GM13976 (cell line): Measurements from ENCODE around the gene KCTD13.
A peak's percentile ranks its signal among the peaks of the same experiment; 100 is the strongest.

Experiments used
- DNase-seq: peaks from one replicate; pipeline ENCODE4 v3.0.0; 2012; ENCODE audit warnings: low spot score
- in situ Hi-C: fragments of 300-500 bp; cut with MboI; formaldehyde crosslinking; loops from one replicate; pipeline ENCODE4 v1.12.0; 2022; ENCODE audit warnings: low sequenced_read_pairs, mixed read lengths, inconsistent platforms; ENCODE audit not compliant: unreplicated experiment
- TF ChIP-seq, protein P1 (sequence below): IDR thresholded peaks from 2 replicates; pipeline ENCODE4 v1.5.1; 2012; ENCODE audit warnings: borderline replicate concordance, mild to moderate bottlenecking; ENCODE audit not compliant: insufficient read depth; ENCODE audit errors: extremely low read depth, missing control alignments, control extremely low read depth

KCTD13 gene

DNA sequence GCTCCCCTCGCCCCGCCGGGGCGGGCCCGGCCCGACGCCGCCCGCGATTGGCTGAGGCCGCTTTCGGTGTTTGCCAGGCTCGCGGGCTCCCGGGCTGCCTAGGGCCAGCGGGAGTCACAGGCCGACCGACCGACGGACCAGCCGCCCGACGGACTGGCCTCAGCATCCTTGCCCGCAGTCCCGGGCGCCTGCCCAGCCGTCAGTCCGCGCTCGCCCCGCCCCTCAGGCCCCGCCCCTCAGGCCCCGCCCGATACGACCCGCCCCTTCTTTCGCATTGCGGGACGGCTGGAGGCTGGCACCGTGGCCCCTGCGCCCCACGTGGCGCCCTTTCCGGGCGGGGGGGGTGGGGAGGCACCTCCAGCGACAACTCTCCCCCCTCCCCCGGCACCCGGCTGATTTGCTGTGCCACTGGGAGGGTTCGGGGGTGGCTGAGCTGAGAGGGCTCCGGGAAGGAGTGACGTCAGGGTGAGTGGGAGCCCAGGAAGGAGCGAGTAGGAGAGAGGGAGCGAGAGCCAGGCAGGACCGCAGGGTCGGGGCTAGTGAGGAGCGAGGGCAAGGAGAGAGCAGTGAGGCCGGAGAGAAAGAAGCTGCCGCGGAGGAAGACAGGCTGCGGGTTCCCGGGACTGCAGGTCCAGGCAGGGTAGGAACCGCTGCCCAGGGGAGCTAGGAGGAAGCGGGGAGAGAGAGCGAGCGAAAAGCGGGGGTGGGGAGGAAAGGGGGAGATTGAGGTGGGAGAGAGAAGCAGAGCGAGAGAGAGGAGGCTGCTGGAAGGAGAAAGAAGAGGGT is 25.7 kb downstream of the KCTD13 start, which contains the start of gene ASPHD1:
TSS of gene ASPHD1 (plus strand) at position 387 of the 786 bp plus-strand sequence. CDS start 484 bp downstream, outside the sequence.
- in situ Hi-C loops = no loop called here
- peak; percentile 92 for DNase-seq
- TF ChIP-seq, protein P1, sequence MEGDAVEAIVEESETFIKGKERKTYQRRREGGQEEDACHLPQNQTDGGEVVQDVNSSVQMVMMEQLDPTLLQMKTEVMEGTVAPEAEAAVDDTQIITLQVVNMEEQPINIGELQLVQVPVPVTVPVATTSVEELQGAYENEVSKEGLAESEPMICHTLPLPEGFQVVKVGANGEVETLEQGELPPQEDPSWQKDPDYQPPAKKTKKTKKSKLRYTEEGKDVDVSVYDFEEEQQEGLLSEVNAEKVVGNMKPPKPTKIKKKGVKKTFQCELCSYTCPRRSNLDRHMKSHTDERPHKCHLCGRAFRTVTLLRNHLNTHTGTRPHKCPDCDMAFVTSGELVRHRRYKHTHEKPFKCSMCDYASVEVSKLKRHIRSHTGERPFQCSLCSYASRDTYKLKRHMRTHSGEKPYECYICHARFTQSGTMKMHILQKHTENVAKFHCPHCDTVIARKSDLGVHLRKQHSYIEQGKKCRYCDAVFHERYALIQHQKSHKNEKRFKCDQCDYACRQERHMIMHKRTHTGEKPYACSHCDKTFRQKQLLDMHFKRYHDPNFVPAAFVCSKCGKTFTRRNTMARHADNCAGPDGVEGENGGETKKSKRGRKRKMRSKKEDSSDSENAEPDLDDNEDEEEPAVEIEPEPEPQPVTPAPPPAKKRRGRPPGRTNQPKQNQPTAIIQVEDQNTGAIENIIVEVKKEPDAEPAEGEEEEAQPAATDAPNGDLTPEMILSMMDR = no peak

DNA sequence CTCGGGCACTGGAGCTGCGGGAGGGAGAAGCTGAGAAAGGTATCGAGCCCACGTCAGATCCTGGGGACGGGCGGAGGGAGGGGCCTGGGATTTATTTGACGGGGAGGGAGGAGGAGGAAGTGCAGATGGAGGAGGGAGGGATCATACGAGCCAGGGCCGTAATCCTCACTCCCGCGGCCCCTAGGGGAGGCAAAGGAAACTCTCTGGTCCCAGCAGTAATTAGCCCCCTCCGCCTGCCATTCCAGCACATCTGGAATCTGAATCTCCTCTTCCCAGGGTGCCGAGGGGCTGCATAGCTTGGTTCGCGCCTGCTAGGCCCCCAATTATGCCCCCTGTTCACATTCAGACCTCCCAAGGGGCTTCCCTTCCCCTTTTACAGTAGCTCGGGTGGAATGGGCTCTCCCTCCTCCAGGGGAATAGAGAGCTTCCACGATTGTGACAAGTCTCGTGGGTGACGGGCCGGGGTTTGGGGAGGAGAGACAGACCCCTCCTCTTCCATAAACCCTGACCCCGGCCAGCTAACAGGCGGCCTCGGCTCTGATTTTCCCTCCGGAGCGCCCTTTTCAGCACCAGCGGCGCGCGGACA is 26.4 kb downstream of the KCTD13 start, which contains the start of gene SEZ6L2:
TSS of gene SEZ6L2 (minus strand) at position 35 of the 586 bp plus-strand sequence. CDS start 531 bp downstream, outside the sequence.
- in situ Hi-C loops = no loop called here
- TF ChIP-seq, protein P1 = no peak
- no peak for DNase-seq

DNA sequence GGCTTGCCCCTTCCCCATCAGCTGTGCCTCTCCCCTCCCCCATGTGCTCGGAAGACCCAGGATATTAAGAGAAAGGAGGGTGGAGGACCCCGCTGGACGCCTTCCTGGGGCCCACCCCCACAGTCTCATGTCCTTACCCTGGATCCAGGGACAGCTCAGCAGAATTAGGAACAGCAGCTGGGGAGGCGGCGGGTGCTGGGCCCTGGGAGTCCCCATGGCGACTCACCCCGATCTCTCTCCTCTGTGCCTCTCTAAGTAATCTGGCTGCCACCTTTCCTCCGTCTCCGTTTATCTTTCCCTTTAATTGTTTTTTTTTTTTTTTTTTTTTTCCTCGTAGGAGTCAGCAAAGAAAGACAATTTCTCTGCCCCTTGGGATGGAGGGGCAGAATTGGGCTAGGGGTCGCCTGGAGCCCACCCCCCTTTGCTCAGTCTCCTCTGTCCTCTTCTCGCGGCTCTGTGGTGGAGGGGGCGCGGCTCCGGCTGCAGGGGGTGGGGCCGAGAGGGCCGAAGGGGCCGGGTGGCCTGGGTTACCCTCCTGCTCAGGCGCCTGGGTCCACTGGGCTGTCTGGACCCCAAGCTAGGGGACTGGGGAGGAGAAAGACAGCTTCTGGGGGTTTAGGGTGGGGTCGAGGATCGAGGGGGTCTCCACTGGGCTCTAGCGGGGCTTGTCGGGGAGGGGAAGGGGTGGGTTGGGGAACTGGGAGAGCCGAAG is 27.1 kb downstream of the KCTD13 start:
- no peak for DNase-seq
- in situ Hi-C loops = no loop called here
- TF ChIP-seq, protein P1 = no peak

DNA sequence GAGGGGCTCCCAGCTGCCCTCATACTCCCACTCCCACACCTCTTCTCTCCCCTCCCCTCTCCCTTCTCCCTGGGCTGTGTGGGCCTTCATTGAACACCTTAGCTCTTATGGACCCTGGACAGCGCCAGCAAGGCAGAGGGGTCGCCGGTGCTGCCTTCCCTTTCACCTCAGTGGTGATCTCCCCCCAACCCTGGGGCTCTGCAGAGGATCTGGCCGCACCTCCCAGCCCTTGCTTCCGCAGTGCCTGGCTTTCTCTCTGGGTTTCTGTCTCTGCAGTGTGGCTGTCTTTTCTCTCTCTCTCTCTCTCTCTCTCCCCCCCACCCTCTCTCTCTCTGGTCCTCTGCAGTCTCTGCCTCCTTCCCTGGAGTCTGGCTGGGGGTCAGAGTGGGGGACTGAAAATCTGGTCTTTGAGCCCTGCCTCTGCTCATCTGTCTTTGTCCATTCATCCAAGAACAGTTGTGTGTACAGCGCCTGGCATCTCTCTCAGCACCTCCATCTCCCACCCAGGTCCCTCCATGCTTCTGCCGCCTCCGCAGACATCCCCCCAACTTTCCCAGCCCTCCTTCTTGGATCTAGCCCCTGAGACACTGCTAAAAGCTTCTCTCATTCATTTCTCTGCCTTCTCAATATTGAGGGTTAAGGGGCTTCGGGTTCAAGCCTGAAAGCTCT is 27.8 kb downstream of the KCTD13 start:
- TF ChIP-seq, protein P1 = no peak
- in situ Hi-C loops = no loop called here
- no peak for DNase-seq

DNA sequence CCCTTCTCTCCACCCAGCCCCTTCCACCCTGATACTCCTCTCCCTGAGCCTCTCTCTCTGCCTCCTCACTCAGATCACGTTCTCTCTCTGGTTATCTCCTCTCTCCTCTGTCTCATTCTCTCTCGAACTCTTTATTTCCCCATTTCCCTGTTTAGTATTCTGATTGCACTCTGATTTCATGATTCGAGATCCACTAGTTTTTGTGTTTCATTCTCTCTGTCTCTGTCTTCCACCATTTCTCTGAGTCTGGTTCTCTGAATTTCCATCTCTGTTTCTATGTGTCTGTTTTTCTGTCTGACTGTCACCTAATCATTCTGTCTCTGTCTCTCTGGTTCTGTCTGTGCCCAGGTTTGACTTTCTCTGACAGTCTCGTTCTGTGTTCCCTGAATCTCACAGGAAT is 28.7 kb downstream of the KCTD13 start:
- in situ Hi-C loops = no loop called here
- DNase-seq = no peak
- TF ChIP-seq, protein P1 = no peak

DNA sequence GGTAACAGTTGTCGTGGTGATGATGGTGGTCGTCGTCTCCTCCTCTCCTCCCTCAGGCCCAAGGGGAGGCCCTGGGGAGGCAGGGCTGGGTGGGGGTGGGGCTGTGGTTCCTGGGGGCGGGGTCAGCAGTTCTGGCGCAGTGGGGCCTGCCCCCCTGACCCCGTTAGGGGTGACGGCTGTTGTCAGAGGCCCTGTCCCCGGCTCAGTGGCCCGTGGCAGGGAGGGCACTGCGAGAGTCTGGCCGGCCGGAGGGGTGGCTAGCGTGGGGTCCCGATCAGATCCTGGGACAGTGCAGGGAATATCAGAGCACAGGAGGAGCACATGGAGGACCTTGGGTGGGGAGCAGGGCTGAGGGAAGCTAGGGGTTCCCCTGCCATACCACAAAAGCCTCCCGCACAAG is 29.2 kb downstream of the KCTD13 start:
- TF ChIP-seq, protein P1 = no peak
- no peak for DNase-seq

More for the DNA sequence above, 29.2 kb downstream of the KCTD13 start:
- in situ Hi-C loops = no loop called here
